K562 (cell line): Measurements from ENCODE around the gene ANKRD13D. TPM values are rescaled to one million over a fixed set of nuclear protein-coding genes. Genes with fewer than 3 reads are reported as not detected.
A peak's percentile ranks its signal among the peaks of the same experiment; 100 is the strongest.

Source experiments
- ATF6 ChIP-seq: sonication (generic); formaldehyde crosslinking; IDR thresholded peaks from 2 replicates; pipeline ENCODE4 v1.4.0; 2020; ENCODE audit warnings: mild to moderate bottlenecking, missing genetic modification reagents
- FOXA3 ChIP-seq, 2 experiments: fragments of 450-650 bp in 1 of 2; sonication (generic) in 1 of 2; formaldehyde crosslinking; IDR thresholded peaks in 1 of 2; conservative IDR thresholded peaks in 1 of 2; 2 replicates each; pipeline versions ENCODE4 v1.4.0 to v1.8.0; 2020 to 2022; ENCODE audit warnings: mild to moderate bottlenecking in 2 of 2, missing genetic modification reagents in 1 of 2
- GABPA ChIP-seq: fragments of 200-800 bp; sonication (Bioruptor generic); conservative IDR thresholded peaks from 2 replicates; pipeline ENCODE4 v1.6.1; 2016; ENCODE audit warnings: low read depth, missing genetic modification characterization, missing compliant biosample characterization
- HDAC8 ChIP-seq: fragments of 450-650 bp; IDR thresholded peaks from 2 replicates; pipeline ENCODE4 v1.6.1; 2016; ENCODE audit warnings: mild to moderate bottlenecking, missing genetic modification characterization, moderate library complexity, missing compliant biosample characterization
- KLF6 ChIP-seq: fragments of 250-450 bp; sonication (Bioruptor Pico); IDR thresholded peaks from 2 replicates; pipeline ENCODE4 v1.4.0; 2020; ENCODE audit warnings: mild to moderate bottlenecking, moderate library complexity, borderline replicate concordance
- MCM2 ChIP-seq: fragments of 450-650 bp; IDR thresholded peaks from 2 replicates; pipeline ENCODE4 v1.6.1; 2017; ENCODE audit warnings: low read depth, mild to moderate bottlenecking
- MYBL2 ChIP-seq, 2 experiments: fragments of 450-650 bp in 1 of 2; sonication (generic) in 1 of 2; formaldehyde crosslinking in 1 of 2; IDR thresholded peaks; 2 replicates each; pipeline versions ENCODE4 v1.6.1 to v1.8.1; 2017 to 2022; ENCODE audit warnings: borderline replicate concordance in 1 of 2, inconsistent platforms in 1 of 2, low read depth in 1 of 2, mild to moderate bottlenecking in 1 of 2, missing genetic modification reagents in 1 of 2, moderate library complexity in 1 of 2
- NFE2 ChIP-seq: IDR thresholded peaks from 2 replicates; pipeline ENCODE4 v1.6.1; 2014; ENCODE audit warnings: antibody characterized with exemption, low read depth
- PHB ChIP-seq: fragments of 250-450 bp; sonication (Bioruptor Pico); IDR thresholded peaks from 2 replicates; pipeline ENCODE4 v1.5.0; 2021
- PRDM10 ChIP-seq: fragments of 450-650 bp; IDR thresholded peaks from 2 replicates; pipeline ENCODE4 v1.6.1; 2018; ENCODE audit not compliant: partially characterized antibody
- PURB ChIP-seq: sonication (generic); formaldehyde crosslinking; IDR thresholded peaks from 2 replicates; pipeline ENCODE4 v1.9.0; 2021; ENCODE audit warnings: low read depth, mild to moderate bottlenecking, missing genetic modification reagents
- RBBP5 ChIP-seq: fragments of 200-600 bp; sonication (generic); IDR thresholded peaks from 2 replicates; pipeline ENCODE4 v1.6.1; 2012; ENCODE audit warnings: borderline replicate concordance, mild to moderate bottlenecking, low read length, control low read depth, inconsistent platforms; ENCODE audit not compliant: insufficient read depth, poor library complexity, severe bottlenecking
- SMAD3 ChIP-seq: fragments of 450-650 bp; formaldehyde crosslinking; conservative IDR thresholded peaks from 2 replicates; pipeline ENCODE4 v1.4.0; 2020; ENCODE audit warnings: mild to moderate bottlenecking
- TAF7 ChIP-seq: fragments of 450-650 bp; IDR thresholded peaks from 2 replicates; pipeline ENCODE4 v1.6.1; 2016; ENCODE audit warnings: missing genetic modification characterization, missing compliant biosample characterization
- U2AF2 ChIP-seq: fragments of 200-400 bp; formaldehyde crosslinking; optimal IDR thresholded peaks from 2 replicates; pipeline ENCODE3; 2017; ENCODE audit warnings: low read depth, mild to moderate bottlenecking, low read length
- USF2 ChIP-seq: sonication (generic); formaldehyde crosslinking; IDR thresholded peaks from 2 replicates; pipeline ENCODE4 v1.5.0; 2020; ENCODE audit warnings: missing genetic modification reagents
- ZFP1 ChIP-seq: fragments of 450-650 bp; formaldehyde crosslinking; IDR thresholded peaks from 2 replicates; pipeline ENCODE4 v1.4.0; 2020; ENCODE audit warnings: mild to moderate bottlenecking, mixed read lengths
- ZNF217 ChIP-seq: sonication (generic); formaldehyde crosslinking; IDR thresholded peaks from 2 replicates; pipeline ENCODE4 v1.8.0; 2022; ENCODE audit warnings: mild to moderate bottlenecking, missing genetic modification reagents
- ZNF224 ChIP-seq: sonication (generic); formaldehyde crosslinking; IDR thresholded peaks from 2 replicates; pipeline ENCODE4 v1.8.0; 2022; ENCODE audit warnings: mild to moderate bottlenecking, missing genetic modification reagents
- ZNF263 ChIP-seq: sonication (generic); formaldehyde crosslinking; IDR thresholded peaks from 2 replicates; pipeline ENCODE4 v1.8.0; 2022; ENCODE audit warnings: mild to moderate bottlenecking, missing genetic modification reagents, borderline replicate concordance
- ZNF77 ChIP-seq: fragments of 250-450 bp; sonication (Bioruptor Pico); IDR thresholded peaks from 2 replicates; pipeline ENCODE4 v1.5.0; 2020
- polyA plus RNA-seq, 8 experiments: library from polyadenylated mRNA; depleted of rRNA in 4 of 8; stranded (reverse) in 5 of 8; unstranded in 3 of 8; fragments of >200 nt; fragmentation: Nextera tagmentation in 2 of 8; fragmentation: Illumina TruSeq in 1 of 8; extraction: Ambion mirVana in 2 of 8; extraction: Trizol in 1 of 8; gene quantifications; 2 replicates each; pipeline versions ENCODE4 v1.2.1 to v1.2.3, GENCODE V29; 2011 to 2014; ENCODE audit warnings: inconsistent platforms in 1 of 8, missing spikeins in 1 of 8
- total RNA-seq, 7 experiments: library from RNA; depleted of rRNA in 6 of 7; stranded (reverse); fragments of >200 nt in 6 of 7; fragmentation: Illumina TruSeq in 2 of 7; extraction: Trizol in 2 of 7; gene quantifications; 2 replicates each; pipeline versions ENCODE4 v1.2.1 to v1.2.3, GENCODE V29; 2011 to 2021; ENCODE audit warnings: low replicate concordance in 1 of 7

Gene ANKRD13D
- total and polyA plus RNA-seq, 9 of the 15 experiments (the other 6 are each of a cell fraction or from before 2014, with no cell fraction given): 0.94 to 40.9 (median 22.4) TPM

GRCh38 chr11:67288452-67289225 is 464 bp upstream of the ANKRD13D start (continued):
- TF ChIP-seq MYBL2 (IDR thresholded peaks at IDR 0.05; ENCODE audit: low read depth) (no peak), MYBL2 (CRISPR knock-in tag; IDR thresholded peaks at IDR 0.05; ENCODE audit: borderline replicate concordance) (no peak), ZNF263 (CRISPR knock-in tag) (no peak), U2AF2 (no peak), RBBP5 (peak; percentile 44), PURB (CRISPR knock-in tag) (no peak), TAF7 (0 out of 2 replicates have a peak, but pooled peaks have one; percentile 44), FOXA3 (CRISPR knock-in tag; conservative IDR thresholded peaks at IDR 0.05 in 1 of 2, IDR thresholded peaks at IDR 0.05 in 1 of 2) (no peak), NFE2 (0 out of 2 replicates have a peak, but pooled peaks have one; percentile 9), ZFP1 (CRISPR knock-in tag) (no peak), SMAD3 (CRISPR knock-in tag) (no peak), HDAC8 (no peak), KLF6 (CRISPR knock-in tag) (no peak), ZNF77 (CRISPR knock-in tag) (peak; percentile 73; the same call in 1 of the 2 replicates), ZNF217 (CRISPR knock-in tag) (no peak), USF2 (no peak), MCM2 (no peak), ZNF224 (CRISPR knock-in tag) (no peak), PRDM10 (no peak), ATF6 (CRISPR knock-in tag) (peak; percentile 88; the same call in 1 of the 2 replicates), GABPA (tag) (peak; percentile 94), PHB (CRISPR knock-in tag) (0 out of 2 replicates have a peak, but pooled peaks have one; percentile 32)
